IPS-20b (cell line): Measurements from ENCODE around the gene RING1.
A peak's percentile ranks its signal among the peaks of the same experiment; 100 is the strongest.

ENCODE experiments used
- H3K27ac ChIP-seq: one replicate; pipeline ENCODE4 v1.5.1; 2013; ENCODE audit warnings: low read length
- H3K27me3 ChIP-seq: 2 replicates; pipeline ENCODE4 v1.6.1; 2013; ENCODE audit warnings: mild to moderate bottlenecking, low read length, inconsistent platforms; ENCODE audit not compliant: insufficient read depth
- H3K36me3 ChIP-seq: 2 replicates; pipeline ENCODE4 v1.6.1; 2013; ENCODE audit warnings: low read depth, mild to moderate bottlenecking, inconsistent platforms, low read length, moderate library complexity; ENCODE audit not compliant: insufficient read depth
- H3K4me1 ChIP-seq: 2 replicates; pipeline ENCODE4 v1.6.1; 2013; ENCODE audit warnings: mild to moderate bottlenecking, control low read depth, inconsistent platforms, low read length, moderate library complexity; ENCODE audit not compliant: insufficient read depth
- H3K4me3 ChIP-seq: 2 replicates; pipeline ENCODE4 v1.5.1; 2013; ENCODE audit warnings: mild to moderate bottlenecking, low read length, inconsistent platforms
- H3K9ac ChIP-seq: 2 replicates; pipeline ENCODE4 v1.6.1; 2013; ENCODE audit warnings: low read depth, mild to moderate bottlenecking, inconsistent platforms, low read length, moderate library complexity
- H3K9me3 ChIP-seq: 2 replicates; pipeline ENCODE4 v1.6.1; 2013; ENCODE audit warnings: mild to moderate bottlenecking, low read depth, low read length, inconsistent platforms; ENCODE audit not compliant: insufficient read depth

Gene RING1

GRCh38 chr6:33247977-33248642 is 39.8 kb downstream of the RING1 start:
- Histone ChIP-seq H3K4me3 (peak overlapping the region; percentile 93), H3K27me3 (peaks cover 38% of the 10 kb centered on the region), H3K9ac (peak overlapping the region; percentile 74; the same call in 1 of the 2 replicates), H3K9me3 (no peaks in the 10 kb centered on the region), H3K27ac (no peak overlapping the region), H3K36me3 (peaks cover 10% of the 10 kb centered on the region), H3K4me1 (peaks cover 7% of the 10 kb centered on the region; the same call in 1 of the 2 replicates)

- Histone ChIP-seq H3K4me1 (peaks cover 7% of the 10 kb centered on the region; the same call in 1 of the 2 replicates), H3K27me3 (peaks cover 33% of the 10 kb centered on the region), H3K9me3 (no peaks in the 10 kb centered on the region), H3K4me3 (peak overlapping the region; percentile 93), H3K27ac (no peak overlapping the region), H3K36me3 (peaks cover 10% of the 10 kb centered on the region), H3K9ac (peak overlapping the region; percentile 58; the same call in 1 of the 2 replicates)
Observed at GRCh38 chr6:33248643-33248931, 40.3 kb downstream of the RING1 start.

- H3K36me3 ChIP-seq = peaks cover 10% of the 10 kb centered on the region
- peaks cover 7% of the 10 kb centered on the region; the same call in 1 of the 2 replicates for H3K4me1 ChIP-seq
- H3K9me3 ChIP-seq = no peaks in the 10 kb centered on the region
- H3K27me3 ChIP-seq = peaks cover 33% of the 10 kb centered on the region
- H3K27ac ChIP-seq = peak overlapping the region; percentile 61
- H3K4me3 ChIP-seq = peak overlapping the region; percentile 93
- peak overlapping the region; percentile 92 for H3K9ac ChIP-seq
Observed at GRCh38 chr6:33248932-33249731, 40.8 kb downstream of the RING1 start.

- H3K27ac ChIP-seq = peak overlapping the region; percentile 61
- H3K9ac ChIP-seq = peak overlapping the region; percentile 92
- peak overlapping the region; percentile 93 for H3K4me3 ChIP-seq
- H3K9me3 ChIP-seq = no peaks in the 10 kb centered on the region
- peaks cover 7% of the 10 kb centered on the region; the same call in 1 of the 2 replicates for H3K4me1 ChIP-seq
- peaks cover 33% of the 10 kb centered on the region for H3K27me3 ChIP-seq
- H3K36me3 ChIP-seq = peaks cover 10% of the 10 kb centered on the region
Observed at GRCh38 chr6:33249732-33250630, 41.7 kb downstream of the RING1 start.

GRCh38 chr6:33250731-33251130 is 42.4 kb downstream of the RING1 start:
- Histone ChIP-seq H3K9ac (no peak overlapping the region), H3K27ac (no peak overlapping the region)

GRCh38 chr6:33251395-33252012 is 43.2 kb downstream of the RING1 start:
- no peaks in the 10 kb centered on the region for H3K9me3 ChIP-seq
- H3K36me3 ChIP-seq = peaks cover 10% of the 10 kb centered on the region
- no peak overlapping the region for H3K27ac ChIP-seq
- no peak overlapping the region for H3K9ac ChIP-seq
- peaks cover 7% of the 10 kb centered on the region; the same call in 1 of the 2 replicates for H3K4me1 ChIP-seq
- peaks cover 25% of the 10 kb centered on the region for H3K27me3 ChIP-seq
- no peak overlapping the region for H3K4me3 ChIP-seq

More at GRCh38 chr6:33250731-33251130, 42.4 kb downstream of the RING1 start:
- Histone ChIP-seq H3K4me1 (peaks cover 7% of the 10 kb centered on the region; the same call in 1 of the 2 replicates), H3K4me3 (no peak overlapping the region), H3K9me3 (no peaks in the 10 kb centered on the region), H3K36me3 (peaks cover 10% of the 10 kb centered on the region), H3K27me3 (peaks cover 33% of the 10 kb centered on the region)

- Histone ChIP-seq H3K9ac (no peak overlapping the region), H3K4me1 (peaks cover 7% of the 10 kb centered on the region; the same call in 1 of the 2 replicates), H3K27ac (no peak overlapping the region), H3K36me3 (peaks cover 10% of the 10 kb centered on the region), H3K9me3 (no peaks in the 10 kb centered on the region), H3K27me3 (peaks cover 12% of the 10 kb centered on the region), H3K4me3 (no peak overlapping the region)
Observed at GRCh38 chr6:33252759-33253158, 44.5 kb downstream of the RING1 start.

- no peaks in the 10 kb centered on the region for H3K27me3 ChIP-seq
- H3K9me3 ChIP-seq = no peaks in the 10 kb centered on the region
- H3K27ac ChIP-seq = no peak overlapping the region
- H3K9ac ChIP-seq = no peak overlapping the region
- peaks cover 3% of the 10 kb centered on the region; the same call in 1 of the 2 replicates for H3K4me1 ChIP-seq
- no peak overlapping the region for H3K4me3 ChIP-seq
- peaks cover 19% of the 10 kb centered on the region for H3K36me3 ChIP-seq
Observed at GRCh38 chr6:33254591-33254990, 46.3 kb downstream of the RING1 start.

- Histone ChIP-seq H3K27ac (no peak overlapping the region), H3K9ac (no peak overlapping the region), H3K36me3 (peaks cover 33% of the 10 kb centered on the region), H3K4me3 (no peak overlapping the region), H3K4me1 (no peaks in the 10 kb centered on the region), H3K9me3 (no peaks in the 10 kb centered on the region), H3K27me3 (no peaks in the 10 kb centered on the region)
Observed at GRCh38 chr6:33259032-33259431, 50.7 kb downstream of the RING1 start.
